Mononuclear cell (primary cell): ENCODE measurements around the gene PRRX2. TPM values are rescaled to one million over a fixed set of nuclear protein-coding genes. Genes with fewer than 3 reads are reported as not detected.

ENCODE experiments used
- H3K27me3 ChIP-seq: 2 replicates; pipeline ENCODE4 v1.6.0; 2011; ENCODE audit warnings: low read length, control low read depth; ENCODE audit not compliant: insufficient read depth
- H3K4me1 ChIP-seq: 2 replicates; pipeline ENCODE4 v1.5.1; 2011; ENCODE audit warnings: mild to moderate bottlenecking, low read length, control low read depth; ENCODE audit not compliant: insufficient read depth
- H3K4me3 ChIP-seq: 2 replicates; pipeline ENCODE4 v1.5.1; 2011; ENCODE audit warnings: mild to moderate bottlenecking, low read length, moderate library complexity
- H3K9me3 ChIP-seq: 2 replicates; pipeline ENCODE4 v1.5.1; 2011; ENCODE audit warnings: low read depth, mild to moderate bottlenecking, control low read depth, low read length
- total RNA-seq: library from RNA; depleted of rRNA; stranded (reverse); fragments of >200 nt; gene quantifications from one replicate; pipeline ENCODE4 v1.2.3, GENCODE V29; 2012

Gene PRRX2
- total RNA-seq, 1 donor: not detected

DNA sequence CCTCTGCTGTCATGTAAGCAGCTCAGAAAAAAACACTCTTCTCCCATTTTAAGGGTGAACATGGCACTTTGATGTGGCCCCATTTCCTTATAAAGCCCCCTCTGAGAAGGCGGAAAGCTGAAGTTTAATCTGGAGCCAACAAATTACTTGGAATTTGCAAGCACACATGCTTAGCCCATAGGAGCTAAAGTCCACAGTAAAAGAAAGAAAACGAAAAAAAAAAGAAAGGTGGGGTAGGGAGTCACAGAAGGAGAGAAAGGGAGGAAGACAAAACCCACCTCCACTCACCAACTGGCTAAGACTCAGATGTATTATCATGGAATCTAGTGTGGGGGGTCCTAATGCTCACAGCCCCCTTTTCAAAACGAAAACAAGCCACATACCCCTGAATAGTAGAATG lies 30.4 kb downstream of the PRRX2 start:
- Histone ChIP-seq H3K27me3 (peaks cover 24% of the 10 kb centered on the region), H3K4me1 (no peaks in the 10 kb centered on the region), H3K4me3 (no peak overlapping the region), H3K9me3 (no peaks in the 10 kb centered on the region)

DNA sequence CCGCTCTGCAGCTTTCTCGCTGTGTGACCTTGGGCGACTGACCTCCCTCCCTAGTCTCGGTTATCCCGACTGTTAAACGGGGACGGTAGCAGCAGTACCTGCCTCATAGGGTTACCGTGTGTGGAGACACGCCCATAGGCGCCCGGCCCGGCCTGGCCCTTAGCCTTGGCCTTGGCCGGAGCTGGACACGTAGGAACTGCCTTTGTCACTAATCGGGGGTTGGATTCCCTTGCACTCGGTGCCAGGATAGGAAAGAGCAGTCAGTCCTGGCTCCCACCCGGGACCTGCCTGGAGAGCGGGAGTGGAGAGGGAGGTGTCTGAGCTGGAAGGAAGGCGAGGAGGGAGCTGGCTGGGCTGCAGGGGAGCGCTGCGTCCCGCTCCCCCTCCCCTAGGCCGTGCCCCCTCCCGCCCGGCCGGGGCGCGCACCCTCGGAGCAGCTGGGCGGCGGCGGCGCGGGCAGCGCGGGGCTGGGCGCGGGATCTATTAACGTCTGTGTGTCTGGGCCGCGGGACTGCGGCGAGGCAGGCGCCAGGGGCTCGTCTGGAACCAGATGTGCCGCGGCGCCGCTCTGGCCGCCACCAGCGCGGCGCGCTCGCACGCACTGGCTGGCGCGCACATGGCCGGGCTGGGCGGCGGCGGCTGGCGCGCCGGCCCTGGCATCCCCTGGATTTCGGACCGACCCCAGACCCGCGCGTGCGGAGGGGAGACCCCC lies 31.7 kb downstream of the PRRX2 start:
- Histone ChIP-seq H3K9me3 (no peaks in the 10 kb centered on the region), H3K4me3 (no peak overlapping the region), H3K4me1 (no peaks in the 10 kb centered on the region), H3K27me3 (peaks cover 24% of the 10 kb centered on the region)

DNA sequence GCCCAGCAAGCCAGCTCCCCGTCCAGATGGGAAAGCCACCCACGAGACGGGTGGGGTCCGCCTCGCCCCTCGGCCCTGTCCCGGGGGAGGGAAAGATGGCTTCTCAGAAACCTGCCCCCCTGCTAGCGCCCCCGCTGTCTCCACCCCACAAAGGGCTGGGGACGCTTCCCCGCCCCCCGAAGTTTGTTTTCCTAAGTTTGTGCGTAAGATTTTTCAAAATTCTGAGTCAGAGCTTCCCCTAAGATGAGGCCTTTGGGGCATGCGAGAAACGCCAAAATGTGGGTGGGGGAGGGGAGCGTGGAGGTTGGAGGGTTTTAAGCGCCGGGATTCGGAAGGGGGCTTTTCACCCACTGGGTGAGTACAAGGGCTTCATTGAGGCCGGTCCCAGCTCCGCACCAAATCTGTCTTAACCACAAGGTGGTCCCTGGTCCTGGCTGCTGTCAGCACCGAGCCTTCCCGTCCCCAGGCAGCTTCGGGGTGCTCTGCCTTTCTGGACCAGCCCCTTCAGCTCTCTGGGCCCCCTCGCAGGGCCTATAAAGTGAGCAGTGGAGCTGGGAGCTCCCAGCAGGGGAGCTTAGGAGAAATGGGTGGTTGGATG lies 32.3 kb downstream of the PRRX2 start:
- no peaks in the 10 kb centered on the region for H3K4me1 ChIP-seq
- H3K27me3 ChIP-seq: peaks cover 24% of the 10 kb centered on the region
- H3K4me3 ChIP-seq: no peak overlapping the region

DNA sequence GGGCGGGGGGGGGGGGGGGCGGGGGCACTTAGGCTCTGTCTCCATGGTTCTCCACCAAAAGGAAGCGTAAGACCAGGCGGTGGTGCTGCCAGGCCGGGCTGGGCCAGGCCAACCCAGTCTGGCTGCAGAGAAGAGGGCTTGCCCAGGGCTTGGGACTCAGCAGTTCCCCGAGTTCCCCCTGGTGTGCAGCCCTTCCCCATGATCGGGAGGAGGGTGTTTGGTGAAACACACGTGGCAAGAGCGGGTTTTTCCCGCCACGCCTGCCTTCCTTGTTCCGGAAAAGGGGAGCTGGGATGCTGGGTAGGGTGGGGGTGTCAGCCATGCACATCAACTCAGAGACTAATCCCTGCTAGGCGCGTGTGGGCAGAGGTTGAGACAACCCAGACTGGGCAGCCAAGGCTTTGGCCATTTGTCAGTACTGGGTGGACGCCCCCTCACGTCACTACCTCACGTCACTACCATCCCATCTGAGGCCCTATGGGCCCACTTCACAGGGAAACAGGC lies 32.9 kb downstream of the PRRX2 start:
- H3K4me1 ChIP-seq: no peaks in the 10 kb centered on the region
- H3K4me3 ChIP-seq: no peak overlapping the region
- peaks cover 24% of the 10 kb centered on the region for H3K27me3 ChIP-seq
- H3K9me3 ChIP-seq: no peaks in the 10 kb centered on the region

More for the DNA sequence above, 32.3 kb downstream of the PRRX2 start:
- no peaks in the 10 kb centered on the region for H3K9me3 ChIP-seq

DNA sequence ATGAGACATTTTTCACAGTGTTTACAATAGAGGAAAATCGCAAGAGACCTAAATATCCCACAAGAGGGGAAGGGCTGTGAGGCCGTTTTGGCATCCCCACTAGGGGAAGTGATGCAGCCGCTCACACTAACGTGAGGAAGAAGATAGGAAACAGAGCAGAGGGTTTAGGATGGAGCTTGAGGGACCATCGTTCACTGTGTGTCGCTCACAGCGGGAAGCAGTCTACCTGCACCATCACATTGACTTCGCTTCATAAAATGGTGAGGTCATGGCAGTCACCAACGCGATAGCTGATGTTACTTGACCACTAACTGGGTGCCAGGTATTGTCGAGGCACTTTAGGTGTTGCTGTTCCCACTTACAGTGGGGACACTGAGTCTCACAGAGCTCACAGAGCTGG lies 35.6 kb downstream of the PRRX2 start:
- Histone ChIP-seq H3K4me3 (no peak overlapping the region), H3K4me1 (no peaks in the 10 kb centered on the region), H3K27me3 (peaks cover 18% of the 10 kb centered on the region)

DNA sequence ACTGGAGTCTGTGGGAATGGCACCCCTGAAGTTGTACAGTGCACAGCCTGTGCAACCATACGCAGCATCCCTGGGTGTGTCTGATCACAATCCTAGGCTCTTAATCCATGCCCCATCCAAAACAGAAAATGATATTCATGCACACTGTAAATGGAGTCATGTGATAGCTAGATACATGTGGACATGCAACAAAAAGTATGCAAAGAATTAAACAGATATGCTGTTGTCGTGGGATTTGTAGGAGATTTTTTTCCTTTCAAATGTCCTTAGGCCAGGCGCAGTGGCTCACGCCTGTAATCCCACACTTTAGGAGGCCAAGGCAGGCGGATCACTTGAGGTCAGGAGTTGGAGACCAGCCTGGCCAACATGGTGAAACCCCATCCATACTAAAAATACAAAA lies 36.1 kb downstream of the PRRX2 start:
- Histone ChIP-seq H3K9me3 (no peaks in the 10 kb centered on the region), H3K4me3 (no peak overlapping the region), H3K4me1 (no peaks in the 10 kb centered on the region), H3K27me3 (peaks cover 15% of the 10 kb centered on the region)

More for the DNA sequence above, 35.6 kb downstream of the PRRX2 start:
- no peaks in the 10 kb centered on the region for H3K9me3 ChIP-seq

DNA sequence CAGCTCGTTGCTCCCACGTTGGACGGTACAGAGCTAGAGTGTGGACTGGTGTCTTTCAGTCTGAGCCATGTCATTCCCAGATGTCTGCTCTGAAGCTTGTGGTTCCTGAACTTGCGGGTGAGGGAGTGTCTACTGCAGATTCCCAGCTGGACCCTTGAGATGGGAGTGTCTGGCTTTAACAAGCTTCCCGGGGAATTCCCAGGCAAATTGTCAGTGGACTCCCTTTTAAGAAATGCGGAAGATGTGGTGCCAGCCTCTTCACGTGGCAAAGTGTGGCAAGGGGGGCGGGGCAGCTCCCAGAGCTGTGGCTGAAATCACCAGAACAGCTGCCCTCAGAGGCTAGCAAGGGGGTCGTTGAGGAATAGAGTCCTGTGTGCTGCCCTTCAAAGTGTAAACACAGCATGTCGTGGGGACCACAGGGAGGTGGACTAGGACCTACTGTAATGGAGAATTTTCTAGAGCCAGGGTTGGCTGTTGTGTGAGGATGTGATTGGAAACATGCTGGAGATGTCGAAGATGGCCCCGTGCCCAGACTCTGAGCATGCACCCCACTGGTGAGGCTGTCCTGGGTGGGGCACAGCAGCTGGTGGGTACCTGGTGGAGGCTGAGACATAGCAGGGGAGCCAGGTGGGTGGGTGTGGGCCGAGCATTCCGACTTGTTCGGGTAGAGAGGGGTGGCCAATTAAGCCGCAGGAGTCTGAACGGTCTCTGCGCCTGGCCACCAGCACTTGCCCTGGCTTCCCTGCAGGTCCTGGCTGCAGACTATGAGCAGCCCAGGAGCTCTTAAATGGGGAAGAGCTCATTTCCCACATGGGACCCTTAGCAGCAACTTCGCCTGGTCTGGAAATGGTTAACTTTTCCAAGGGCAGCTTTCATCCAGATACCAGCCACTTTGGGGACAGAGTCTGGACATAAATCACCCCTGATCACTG lies 37.4 kb downstream of the PRRX2 start:
- no peak overlapping the region for H3K4me3 ChIP-seq
- no peaks in the 10 kb centered on the region for H3K9me3 ChIP-seq
- peaks cover 9% of the 10 kb centered on the region for H3K27me3 ChIP-seq
- no peaks in the 10 kb centered on the region for H3K4me1 ChIP-seq

DNA sequence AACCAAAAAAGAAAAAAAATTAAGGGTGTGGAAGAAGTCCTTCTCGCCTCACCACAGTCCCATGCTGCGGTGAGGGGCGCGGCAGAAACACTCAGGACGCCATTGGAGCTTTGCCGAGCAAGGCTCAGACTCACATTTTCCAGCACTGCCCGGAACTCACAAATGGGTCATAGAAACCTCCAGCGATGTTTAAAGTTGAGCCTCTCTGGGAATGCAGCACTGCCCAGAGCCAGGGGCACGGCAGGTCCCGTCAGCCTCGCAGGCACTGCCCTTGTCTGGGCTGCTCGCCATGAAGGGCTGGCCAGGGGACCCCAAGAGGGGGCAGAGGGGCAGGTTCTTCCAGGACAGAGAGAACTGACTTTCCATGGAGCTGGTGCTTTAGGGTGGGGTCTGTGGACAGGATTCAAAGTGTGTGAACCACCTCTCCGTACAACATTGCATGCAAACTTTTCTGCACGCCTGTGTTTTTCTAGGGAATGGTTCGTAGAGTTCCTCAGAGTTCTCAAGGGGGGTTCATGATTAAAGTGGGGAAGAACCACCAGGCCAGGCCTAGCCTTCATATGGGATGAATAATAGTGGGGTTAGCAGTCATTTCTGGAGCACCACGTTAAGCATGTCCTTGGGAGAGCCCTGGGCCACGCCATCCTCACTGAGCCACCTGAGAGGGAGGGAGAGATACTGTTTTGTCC lies 38.4 kb downstream of the PRRX2 start:
- H3K9me3 ChIP-seq: no peaks in the 10 kb centered on the region
- H3K27me3 ChIP-seq: peaks cover 3% of the 10 kb centered on the region
- H3K4me1 ChIP-seq: no peaks in the 10 kb centered on the region
- H3K4me3 ChIP-seq: no peak overlapping the region

DNA sequence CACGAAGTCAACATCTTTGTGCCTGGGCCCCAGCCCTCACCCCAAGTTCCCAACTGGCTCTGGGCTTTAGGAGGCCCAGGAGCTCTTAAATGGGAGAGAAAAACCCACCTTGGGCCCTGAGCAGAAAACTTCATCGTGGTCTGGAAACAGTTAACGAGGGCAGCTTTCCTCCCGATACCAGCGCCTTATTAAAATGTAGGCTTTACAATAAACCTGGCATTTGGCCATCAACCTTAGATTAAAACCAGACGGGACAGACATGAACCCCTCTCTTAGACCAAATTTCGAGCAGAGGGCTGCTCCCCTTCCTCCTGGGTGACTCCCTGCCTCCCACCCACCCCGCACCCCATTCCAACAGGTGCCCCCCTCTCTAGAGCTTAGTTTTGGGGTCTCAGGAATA lies 39.4 kb downstream of the PRRX2 start:
- H3K27me3 ChIP-seq: no peaks in the 10 kb centered on the region
- no peaks in the 10 kb centered on the region for H3K4me1 ChIP-seq
- H3K4me3 ChIP-seq: no peak overlapping the region
- H3K9me3 ChIP-seq: no peaks in the 10 kb centered on the region

DNA sequence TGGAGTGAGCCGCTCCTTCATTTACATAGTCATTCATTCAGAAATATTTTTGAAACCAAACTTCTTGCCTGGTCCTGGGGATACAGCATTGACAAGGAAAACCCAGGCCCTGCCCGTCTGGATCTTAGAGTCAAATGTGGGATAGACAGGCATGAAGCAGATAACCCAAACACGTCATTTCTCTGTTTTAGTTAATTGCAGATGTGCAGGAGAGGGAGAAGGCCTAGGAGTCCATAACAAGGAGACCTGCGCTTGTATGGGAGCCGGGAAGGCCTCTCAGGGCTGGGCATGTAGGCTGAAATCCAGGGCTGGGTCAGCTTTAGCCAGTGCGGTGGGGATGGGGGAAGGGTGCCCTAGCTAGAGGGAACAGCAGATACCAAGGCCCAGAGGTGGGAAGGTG lies 43.3 kb downstream of the PRRX2 start:
- H3K4me3 ChIP-seq: no peak overlapping the region
- H3K4me1 ChIP-seq: peaks cover 9% of the 10 kb centered on the region
- no peaks in the 10 kb centered on the region for H3K27me3 ChIP-seq
- no peaks in the 10 kb centered on the region for H3K9me3 ChIP-seq

DNA sequence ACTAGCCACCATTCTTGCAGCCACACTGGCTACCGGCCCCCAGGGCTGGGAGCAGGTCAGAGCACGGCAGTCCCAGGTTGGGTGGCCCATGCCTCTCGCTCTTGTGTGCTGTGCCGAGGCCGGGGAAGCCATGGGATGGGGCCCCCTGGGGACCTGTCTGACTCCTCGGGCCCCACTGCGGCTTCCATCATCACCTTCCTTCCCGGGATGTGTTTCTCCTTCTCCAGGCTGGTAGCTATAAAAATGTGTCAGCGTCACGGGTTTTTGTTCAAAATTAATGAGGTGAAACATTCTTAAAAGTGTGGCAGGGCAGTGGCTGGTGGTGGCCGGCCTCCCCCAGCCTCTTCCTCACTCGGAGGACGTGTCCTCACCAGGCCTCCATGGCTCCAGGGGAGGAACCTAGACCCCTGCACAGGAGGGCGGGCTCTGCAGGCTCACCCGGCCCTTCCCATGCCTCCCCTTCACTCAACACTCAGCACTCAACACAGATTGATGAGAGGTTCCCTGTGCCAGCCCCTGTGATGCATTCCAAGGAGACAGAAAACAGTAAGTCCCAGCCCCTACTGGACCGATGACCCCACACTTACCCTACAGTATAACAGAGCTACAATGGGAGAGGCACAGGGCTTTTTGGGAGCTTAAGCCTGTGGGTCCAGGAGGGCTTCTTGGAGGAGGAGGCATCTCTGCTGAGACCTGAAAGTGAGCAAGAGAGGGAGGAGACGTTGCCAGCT lies 44.2 kb downstream of the PRRX2 start:
- Histone ChIP-seq H3K27me3 (no peaks in the 10 kb centered on the region), H3K4me3 (no peak overlapping the region), H3K4me1 (peaks cover 9% of the 10 kb centered on the region), H3K9me3 (no peaks in the 10 kb centered on the region)

DNA sequence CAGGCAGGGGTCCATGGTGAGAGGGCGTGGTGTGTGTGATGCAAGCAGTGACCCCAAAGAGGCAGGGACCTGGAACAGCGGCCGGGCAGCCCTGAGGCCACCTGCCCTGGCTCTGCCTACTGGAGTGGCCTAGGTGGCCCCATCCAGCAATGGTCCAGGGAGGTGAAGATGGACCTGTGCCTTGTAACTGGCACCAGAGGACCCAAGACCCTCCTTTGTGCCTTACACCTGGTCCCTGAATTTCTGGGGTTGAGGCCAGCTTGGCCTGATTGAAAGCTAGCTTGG lies 44.7 kb downstream of the PRRX2 start:
- Histone ChIP-seq H3K4me1 (peaks cover 9% of the 10 kb centered on the region), H3K27me3 (no peaks in the 10 kb centered on the region), H3K4me3 (no peak overlapping the region), H3K9me3 (no peaks in the 10 kb centered on the region)

DNA sequence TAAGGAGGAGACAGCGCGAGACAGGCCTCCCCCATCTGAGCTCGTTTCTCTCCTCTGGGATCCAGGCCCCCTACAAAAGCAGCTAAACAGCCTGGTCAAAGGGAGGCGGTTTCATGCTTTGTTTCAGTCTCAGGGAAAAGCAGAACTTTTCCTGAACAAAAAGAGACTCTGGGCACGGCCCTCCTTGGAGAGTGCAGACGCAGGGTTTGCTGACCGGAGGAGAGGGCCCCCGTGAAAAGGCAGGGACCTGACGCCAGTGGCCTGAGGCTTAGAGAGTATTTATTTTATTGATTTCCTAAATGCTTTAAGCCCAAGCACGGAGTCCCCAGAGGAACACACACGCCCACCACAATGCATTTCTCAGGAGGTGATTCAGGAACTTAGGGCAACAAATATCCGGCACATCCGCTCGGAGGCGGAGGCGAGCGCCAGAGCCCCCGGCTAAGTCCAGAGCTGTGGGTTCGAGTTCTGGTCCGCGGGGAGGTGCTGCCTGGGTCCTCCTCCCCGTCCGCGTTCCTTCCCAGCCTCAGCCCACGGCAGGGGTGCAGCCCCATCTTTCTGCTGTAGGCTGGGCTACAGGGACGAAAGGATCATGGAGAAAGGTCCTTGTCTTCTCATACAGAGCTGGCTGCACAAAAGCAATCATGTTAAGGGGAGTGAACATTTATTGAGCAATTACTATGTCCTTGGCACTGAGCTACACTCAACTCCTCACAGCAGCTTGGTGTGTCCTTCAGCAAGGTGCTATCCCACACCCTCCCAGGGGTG lies 47.4 kb downstream of the PRRX2 start:
- Histone ChIP-seq H3K9me3 (no peaks in the 10 kb centered on the region), H3K27me3 (no peaks in the 10 kb centered on the region), H3K4me3 (no peak overlapping the region), H3K4me1 (peaks cover 9% of the 10 kb centered on the region)

DNA sequence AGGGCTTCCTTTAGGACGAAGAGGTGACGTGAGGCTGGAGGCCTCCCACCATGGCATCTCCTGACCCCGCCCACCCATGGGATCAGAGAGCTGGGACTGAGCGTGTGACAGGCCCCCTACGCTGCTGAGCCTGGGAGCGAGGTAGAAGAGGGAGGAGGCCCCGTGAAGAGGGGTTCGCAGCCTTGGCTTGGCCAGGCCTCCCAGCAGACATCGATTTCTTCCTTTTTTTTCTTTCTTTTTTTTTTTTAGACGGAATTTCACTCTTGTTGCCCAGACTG lies 47.9 kb downstream of the PRRX2 start:
- Histone ChIP-seq H3K4me1 (peaks cover 9% of the 10 kb centered on the region), H3K4me3 (no peak overlapping the region), H3K9me3 (no peaks in the 10 kb centered on the region), H3K27me3 (no peaks in the 10 kb centered on the region)
